Chondrocyte (in vitro differentiated cells): Measurements from ENCODE around the gene ATF7IP. TPM values are rescaled to one million over a fixed set of nuclear protein-coding genes. Genes with fewer than 3 reads are reported as not detected.
"Not testable (repeated sequence)": the region's sequence is repeated elsewhere in the genome, so short reads cannot be mapped to it uniquely, and the experiment has no call there.

Source experiments
- DNase-seq: peaks from one replicate; pipeline ENCODE4 v3.0.0; 2021; ENCODE audit warnings: mixed read lengths, low spot score
- H3K27ac Mint-ChIP-seq: one replicate; pipeline ENCODE4 v1.8.0; 2021; ENCODE audit warnings: mild to moderate bottlenecking, moderate library complexity, mixed read lengths; ENCODE audit not compliant: unreplicated experiment
- H3K27me3 Mint-ChIP-seq: 2 replicates; pipeline ENCODE4 v1.8.0; 2021; ENCODE audit warnings: low read depth, mixed read lengths
- H3K36me3 Mint-ChIP-seq: 2 replicates; pipeline ENCODE4 v1.8.0; 2021; ENCODE audit warnings: low read depth, mixed read lengths
- H3K4me1 Mint-ChIP-seq: 2 replicates; pipeline ENCODE4 v1.8.0; 2021; ENCODE audit warnings: low read depth, mild to moderate bottlenecking, mixed read lengths
- H3K4me3 Mint-ChIP-seq: one replicate; pipeline ENCODE4 v1.8.0; 2021; ENCODE audit warnings: mild to moderate bottlenecking, moderate library complexity, mixed read lengths; ENCODE audit not compliant: unreplicated experiment
- H3K9me3 Mint-ChIP-seq: 2 replicates; pipeline ENCODE4 v1.8.0; 2021; ENCODE audit warnings: low read depth, mixed read lengths
- CTCF ChIP-seq: fragments of 200-600 bp; sonication (generic); IDR thresholded peaks from 2 replicates; pipeline ENCODE4 v1.5.0; 2021; ENCODE audit warnings: antibody characterized with exemption, mild to moderate bottlenecking, moderate library complexity
- total RNA-seq: library from RNA; stranded (reverse); gene quantifications from 3 replicates; pipeline ENCODE4 v1.2.1, GENCODE V29; 2021

The ATF7IP gene
- total RNA-seq, 1 donor from 2014 or later = 45.9 TPM

DNA sequence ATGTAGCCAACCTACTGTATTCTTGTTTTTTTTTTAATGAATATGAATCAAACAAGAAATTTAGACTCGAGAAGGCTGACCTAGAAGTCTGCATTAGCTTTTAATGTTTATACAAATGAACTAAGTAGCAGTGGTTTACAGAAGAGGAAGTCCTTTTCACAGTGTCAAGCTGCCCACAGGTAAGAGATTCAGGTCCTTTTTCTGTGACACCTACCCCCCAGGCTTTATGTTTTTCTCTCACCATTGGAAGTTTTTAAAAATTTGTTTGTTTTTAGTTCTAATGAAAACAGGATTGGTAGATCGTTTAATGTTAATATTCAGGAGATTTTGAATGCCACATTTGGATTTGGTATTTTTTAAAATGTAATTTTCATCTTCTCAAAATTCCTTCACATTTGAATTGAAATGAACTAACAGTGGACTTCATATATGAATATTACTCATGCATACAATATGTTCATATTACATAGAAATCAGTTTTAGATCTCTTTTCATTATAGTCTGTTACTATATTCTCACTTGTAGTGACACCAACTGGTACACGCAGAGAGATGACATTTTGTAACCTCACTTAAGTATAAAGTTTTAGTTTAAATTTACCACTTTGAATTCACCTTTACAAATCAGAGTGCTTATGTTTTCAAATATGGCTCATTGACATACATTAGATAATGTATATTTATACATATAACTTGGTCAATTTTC, 29.7 kb downstream of the ATF7IP start:
- H3K9me3 Mint-ChIP-seq = peaks cover 10% of the 10 kb centered on the region
- no peak for DNase-seq
- peaks cover 10% of the 10 kb centered on the region for H3K36me3 Mint-ChIP-seq
- H3K27me3 Mint-ChIP-seq = no peaks in the 10 kb centered on the region
- peaks cover 68% of the 10 kb centered on the region for H3K4me1 Mint-ChIP-seq
- no peak overlapping the region for H3K4me3 Mint-ChIP-seq
- H3K27ac Mint-ChIP-seq = peak overlapping the region; percentile 89
- peak; percentile 28 for TF ChIP-seq CTCF

GRCh38 chr12:14396071-14396470, 30.6 kb downstream of the ATF7IP start:
- H3K36me3 Mint-ChIP-seq = peaks cover 12% of the 10 kb centered on the region
- peak overlapping the region; percentile 72 for H3K27ac Mint-ChIP-seq
- peaks cover 68% of the 10 kb centered on the region for H3K4me1 Mint-ChIP-seq

GRCh38 chr12:14399871-14400270, 34.4 kb downstream of the ATF7IP start:
- no peak overlapping the region for H3K27ac Mint-ChIP-seq
- peaks cover 12% of the 10 kb centered on the region for H3K36me3 Mint-ChIP-seq
- peaks cover 64% of the 10 kb centered on the region for H3K4me1 Mint-ChIP-seq
- H3K27me3 Mint-ChIP-seq = no peaks in the 10 kb centered on the region
- no peak overlapping the region for H3K4me3 Mint-ChIP-seq
- H3K9me3 Mint-ChIP-seq = peaks cover 15% of the 10 kb centered on the region
- TF ChIP-seq CTCF = no peak
- DNase-seq = no peak

More at GRCh38 chr12:14396071-14396470, 30.6 kb downstream of the ATF7IP start:
- H3K9me3 Mint-ChIP-seq = peaks cover 15% of the 10 kb centered on the region
- no peak overlapping the region for H3K4me3 Mint-ChIP-seq
- no peaks in the 10 kb centered on the region for H3K27me3 Mint-ChIP-seq
- no peak for TF ChIP-seq CTCF
- DNase-seq = no peak

DNA sequence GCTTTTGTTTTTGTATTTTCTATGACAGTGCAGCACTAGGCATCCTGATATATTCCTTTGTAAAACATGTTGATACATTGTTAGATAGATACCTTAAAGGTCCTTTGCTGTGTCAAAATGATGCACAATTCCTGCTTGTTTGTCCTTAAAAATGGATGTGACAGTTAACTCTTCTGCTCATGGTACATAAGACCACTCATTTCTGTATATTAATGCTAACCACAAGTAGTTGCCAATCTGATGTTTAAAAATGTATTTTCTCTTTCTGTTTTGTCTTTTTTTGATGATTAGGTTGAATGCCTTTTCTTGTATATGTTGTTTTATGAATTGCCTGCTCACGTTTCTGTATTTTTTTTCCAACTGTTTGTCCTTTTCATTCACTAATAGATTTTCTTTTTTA, 35.1 kb downstream of the ATF7IP start:
- Mint-ChIP-seq H3K36me3 (peaks cover 12% of the 10 kb centered on the region), H3K27me3 (no peaks in the 10 kb centered on the region), H3K27ac (no peak overlapping the region), H3K4me1 (peaks cover 62% of the 10 kb centered on the region), H3K9me3 (peaks cover 15% of the 10 kb centered on the region), H3K4me3 (no peak overlapping the region)
- no peak for DNase-seq
- TF ChIP-seq CTCF = no peak

- H3K4me3 Mint-ChIP-seq = not testable (repeated sequence)
These were observed 35.8 kb downstream of the ATF7IP start for GRCh38 chr12:14401267-14401666.

DNA sequence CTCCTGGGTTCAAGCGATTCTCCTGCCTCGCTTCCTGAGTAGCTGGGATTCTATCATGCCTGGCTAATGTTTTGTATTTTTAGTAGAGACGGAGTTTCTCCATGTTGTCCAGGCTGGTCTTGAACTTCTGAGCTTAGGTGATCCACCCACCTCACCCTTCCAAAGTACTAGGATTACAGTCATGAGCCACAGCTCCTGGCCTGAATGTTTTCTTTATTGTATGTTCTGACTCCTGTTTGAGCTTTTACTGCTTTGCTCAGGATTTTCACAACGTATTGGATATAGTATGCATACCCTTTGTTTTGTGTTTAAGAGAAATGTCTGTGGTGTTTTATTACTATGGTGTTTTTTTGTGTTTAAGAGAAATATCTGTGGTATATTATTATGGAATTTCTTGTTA, 37.2 kb downstream of the ATF7IP start:
- no peak overlapping the region for H3K4me3 Mint-ChIP-seq
- peaks cover 12% of the 10 kb centered on the region for H3K9me3 Mint-ChIP-seq
- peak overlapping the region; percentile 45 for H3K27ac Mint-ChIP-seq
- H3K4me1 Mint-ChIP-seq = peaks cover 51% of the 10 kb centered on the region
- DNase-seq = no peak
- peaks cover 9% of the 10 kb centered on the region for H3K36me3 Mint-ChIP-seq
- TF ChIP-seq CTCF = no peak
- no peaks in the 10 kb centered on the region for H3K27me3 Mint-ChIP-seq

More at GRCh38 chr12:14401267-14401666, 35.8 kb downstream of the ATF7IP start:
- Mint-ChIP-seq H3K36me3 (peaks cover 12% of the 10 kb centered on the region), H3K27ac (peak overlapping the region; percentile 13), H3K9me3 (peaks cover 15% of the 10 kb centered on the region), H3K4me1 (peaks cover 60% of the 10 kb centered on the region)
- DNase-seq, H3K27me3 Mint-ChIP-seq: not testable (repeated sequence)
